Left ventricle myocardium inferior (tissue), 1 donor: ENCODE measurements around the gene SIPA1. TPM values are rescaled to one million over a fixed set of nuclear protein-coding genes. Genes with fewer than 3 reads are reported as not detected.

ENCODE experiments used
- DNase-seq: peaks from one replicate; pipeline ENCODE4 v3.0.0-alpha.2; 2020
- H3K27ac ChIP-seq: fragments of 200-600 bp; replicated peaks from 2 replicates; pipeline ENCODE4 v1.8.0; 2021
- H3K27me3 ChIP-seq: fragments of 200-600 bp; 2 replicates; pipeline ENCODE4 v1.8.0; 2021; ENCODE audit warnings: low read depth
- H3K36me3 ChIP-seq: fragments of 200-600 bp; 2 replicates; pipeline ENCODE4 v1.8.0; 2021
- H3K4me1 ChIP-seq: fragments of 200-600 bp; 2 replicates; pipeline ENCODE4 v1.8.0; 2021
- H3K4me3 ChIP-seq: fragments of 200-600 bp; 2 replicates; pipeline ENCODE4 v1.8.0; 2021; ENCODE audit warnings: mild to moderate bottlenecking, moderate library complexity
- H3K9me3 ChIP-seq: fragments of 200-600 bp; replicated peaks from 2 replicates; pipeline ENCODE4 v1.8.0; 2021
- CTCF ChIP-seq: fragments of 200-600 bp; IDR thresholded peaks from 2 replicates; pipeline ENCODE4 v1.8.0; 2021; ENCODE audit warnings: antibody characterized with exemption, mild to moderate bottlenecking, borderline replicate concordance
- intact Hi-C: fragments of 100-400 bp; cut with micrococcal nuclease; formaldehyde crosslinking; loops from one replicate; pipeline ENCODE4 v1.11.0; 2022
- microRNA-seq: library from miRNA; unstranded; fragments of <30 nt; microRNA quantifications from one replicate; pipeline ENCODE4 v1.2.0, GENCODE V29; 2020
- total RNA-seq: library from RNA; stranded (reverse); fragmentation: NEBNext Ultra II Directional; extraction: Animal tissue kit (Norgen Biotek cat#: 25700); gene quantifications from one replicate; pipeline ENCODE4 v1.2.1, GENCODE V29; 2021
- donor health status: DM: no; HTN: yes; CAD: no; lungs with severe emphysema.

SIPA1 gene
- total RNA-seq, 1 donor from 2014 or later = 21.0 TPM

- intact Hi-C loops = no loop called here
- TF ChIP-seq CTCF = no peak
- Histone ChIP-seq H3K36me3 (no peaks in the 10 kb centered on the region), H3K4me1 (peaks cover 18% of the 10 kb centered on the region), H3K9me3 (no peaks in the 10 kb centered on the region), H3K27me3 (no peaks in the 10 kb centered on the region), H3K27ac (no peak overlapping the region), H3K4me3 (no peak overlapping the region)
- DNase-seq = no peak
These were observed 59.1 kb downstream of the SIPA1 start for GRCh38 chr11:65696802-65697552.

- H3K27ac ChIP-seq = peak overlapping the region; percentile 59
- intact Hi-C loops = no loop called here
- no peak overlapping the region for H3K4me3 ChIP-seq
- peaks cover 18% of the 10 kb centered on the region for H3K4me1 ChIP-seq
- H3K36me3 ChIP-seq = no peaks in the 10 kb centered on the region
- H3K9me3 ChIP-seq = no peaks in the 10 kb centered on the region
- DNase-seq = no peak
- H3K27me3 ChIP-seq = no peaks in the 10 kb centered on the region
- TF ChIP-seq CTCF = no peak
These were observed 60.3 kb downstream of the SIPA1 start for GRCh38 chr11:65698205-65698604.

- intact Hi-C loops = no loop called here
These were observed 61.4 kb downstream of the SIPA1 start for GRCh38 chr11:65699306-65699705.

GRCh38 chr11:65700399-65700798 is 62.5 kb downstream of the SIPA1 start:
- DNase-seq = no peak
- Histone ChIP-seq H3K27me3 (no peaks in the 10 kb centered on the region), H3K4me1 (peaks cover 17% of the 10 kb centered on the region), H3K27ac (no peak overlapping the region), H3K36me3 (no peaks in the 10 kb centered on the region), H3K9me3 (no peaks in the 10 kb centered on the region), H3K4me3 (no peak overlapping the region)
- no peak for TF ChIP-seq CTCF
- intact Hi-C loops = no loop called here

More at GRCh38 chr11:65699306-65699705, 61.4 kb downstream of the SIPA1 start:
- Histone ChIP-seq H3K4me1 (peaks cover 18% of the 10 kb centered on the region), H3K4me3 (no peak overlapping the region), H3K9me3 (no peaks in the 10 kb centered on the region), H3K27me3 (no peaks in the 10 kb centered on the region), H3K27ac (no peak overlapping the region), H3K36me3 (no peaks in the 10 kb centered on the region)
- TF ChIP-seq CTCF = no peak
- no peak for DNase-seq

Small RNA genes within 50 kb of the gene (microRNA-seq; reads per million reads assigned to microRNA genes)
- not detected for gene MIR4489
- gene MIR4690 = not detected

Other genes with a start within 250 kb of the SIPA1 start
- gene NEAT1, start 215.3 kb upstream of the SIPA1 start, total RNA-seq = 405 TPM
- 6,576 TPM for gene MALAT1, start 139.1 kb upstream of the SIPA1 start, total RNA-seq
- 60.2 TPM for gene SCYL1, start 113.0 kb upstream of the SIPA1 start, total RNA-seq
- gene LTBP3, start 79.7 kb upstream of the SIPA1 start, total RNA-seq = 80.3 TPM
- gene ZNRD2, start 67.6 kb upstream of the SIPA1 start, total RNA-seq = 21.1 TPM
- gene FAM89B, start 65.6 kb upstream of the SIPA1 start, total RNA-seq = 40.9 TPM
- 69.5 TPM for gene EHBP1L1, start 62.0 kb upstream of the SIPA1 start, total RNA-seq
- gene KCNK7, start 42.3 kb upstream of the SIPA1 start, total RNA-seq = 0.85 TPM
- gene MAP3K11, start 23.9 kb upstream of the SIPA1 start, total RNA-seq = 32.4 TPM
- 11.9 TPM for gene PCNX3, start 22.3 kb upstream of the SIPA1 start, total RNA-seq
- gene RELA, start 24.8 kb downstream of the SIPA1 start, total RNA-seq = 33.8 TPM
- gene KAT5, start 74.2 kb downstream of the SIPA1 start, total RNA-seq = 47.0 TPM
- 39.7 TPM for gene RNASEH2C, start 82.7 kb downstream of the SIPA1 start, total RNA-seq
- 5.4 TPM for gene AP5B1, start 142.9 kb downstream of the SIPA1 start, total RNA-seq
- not detected for gene OVOL1, start 149.0 kb downstream of the SIPA1 start, total RNA-seq
- gene SNX32, start 195.9 kb downstream of the SIPA1 start, total RNA-seq = not detected
- gene CFL1, start 220.1 kb downstream of the SIPA1 start, total RNA-seq = 299 TPM
- 31.5 TPM for gene MUS81, start 222.3 kb downstream of the SIPA1 start, total RNA-seq
- gene EFEMP2, start 234.7 kb downstream of the SIPA1 start, total RNA-seq = 85.1 TPM
- gene CTSW, start 241.7 kb downstream of the SIPA1 start, total RNA-seq = 0.49 TPM